Right forelimb (tissue), 1 donor: Measurements from ENCODE around the gene TNK2.
A peak's percentile ranks its signal among the peaks of the same experiment; 100 is the strongest.
"Not testable (repeated sequence)": the region's sequence is repeated elsewhere in the genome, so short reads cannot be mapped to it uniquely, and the experiment has no call there.

ENCODE experiments used
- DNase-seq: peaks from one replicate; pipeline ENCODE4 v3.0.0-alpha.2; 2018

Gene TNK2

DNA sequence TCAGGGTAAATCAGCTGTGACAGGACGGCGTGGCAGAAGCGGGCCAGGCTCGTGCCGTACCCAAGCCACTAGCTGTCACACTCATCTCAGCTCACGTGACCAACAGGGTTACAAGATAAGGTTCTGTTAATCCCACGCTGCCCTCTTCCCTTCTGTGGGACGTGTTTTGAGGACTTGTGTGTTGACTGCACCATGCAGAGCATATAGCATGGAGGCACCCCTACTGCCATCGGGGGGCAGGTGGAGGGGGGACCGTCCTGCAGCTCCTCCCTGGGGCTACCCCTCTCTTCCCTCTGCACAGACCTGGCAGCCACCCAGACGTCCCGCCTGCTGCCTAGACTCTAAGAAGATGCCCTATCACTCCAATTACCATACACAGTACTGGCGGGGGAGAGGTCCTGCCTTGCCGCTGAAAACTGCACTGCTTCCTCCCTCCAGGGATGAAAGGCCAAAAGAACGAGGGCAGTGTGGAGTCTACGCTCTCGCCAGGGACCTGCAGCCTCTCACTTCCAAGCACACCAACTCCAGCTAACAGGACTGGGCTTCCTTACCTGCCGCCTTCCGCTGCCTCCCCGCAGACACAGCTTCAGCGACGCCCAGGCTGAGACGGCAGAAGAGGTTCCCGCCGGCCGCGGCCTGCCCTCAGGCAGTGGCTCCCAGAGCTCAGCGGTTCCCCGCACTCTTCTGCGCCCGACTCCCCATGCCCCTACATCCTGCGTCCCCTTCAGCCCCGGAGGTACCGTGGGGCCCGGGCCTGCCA is at the start of gene TNK2:
Gene TNK2 (minus strand): TSS at position 618 of the 760 bp plus-strand sequence. CDS start 19,963 bp downstream, outside the sequence.
- DNase-seq: no peak

- DNase-seq: no peak
Observed at GRCh38 chr3:195956577-195956976, 48.2 kb upstream of the TNK2 start.

DNA sequence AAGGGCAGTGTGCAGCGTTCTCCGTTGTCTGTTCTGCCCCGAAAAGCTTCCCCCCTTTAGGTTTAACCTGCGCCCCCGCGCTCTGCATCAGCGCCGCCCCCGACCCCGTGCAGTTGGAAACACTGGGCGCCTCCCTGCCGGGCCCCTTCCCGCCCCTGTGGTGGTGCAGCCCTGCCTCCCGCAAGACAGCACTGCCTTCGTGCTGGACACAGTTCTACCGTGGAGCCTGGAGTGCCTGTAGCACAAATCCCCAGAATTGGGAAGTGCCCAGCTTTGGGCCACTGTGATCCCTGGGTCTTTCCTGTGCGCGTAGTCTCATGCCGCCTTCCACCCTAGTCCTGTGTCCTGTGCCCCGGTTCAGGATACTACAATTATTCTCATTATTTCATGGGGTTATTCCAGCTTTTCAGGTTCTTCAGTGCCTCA is 47.1 kb upstream of the TNK2 start:
- DNase-seq: not testable (repeated sequence)

- DNase-seq: not testable (repeated sequence)
Observed at GRCh38 chr3:195954752-195955119, 46.4 kb upstream of the TNK2 start.

- DNase-seq: peak; percentile 53
Observed at GRCh38 chr3:195954052-195954751, 45.9 kb upstream of the TNK2 start.

GRCh38 chr3:195952590-195952989 is 44.2 kb upstream of the TNK2 start:
- not testable (repeated sequence) for DNase-seq

GRCh38 chr3:195951443-195952177 is 43.3 kb upstream of the TNK2 start:
- DNase-seq: not testable (repeated sequence)

DNA sequence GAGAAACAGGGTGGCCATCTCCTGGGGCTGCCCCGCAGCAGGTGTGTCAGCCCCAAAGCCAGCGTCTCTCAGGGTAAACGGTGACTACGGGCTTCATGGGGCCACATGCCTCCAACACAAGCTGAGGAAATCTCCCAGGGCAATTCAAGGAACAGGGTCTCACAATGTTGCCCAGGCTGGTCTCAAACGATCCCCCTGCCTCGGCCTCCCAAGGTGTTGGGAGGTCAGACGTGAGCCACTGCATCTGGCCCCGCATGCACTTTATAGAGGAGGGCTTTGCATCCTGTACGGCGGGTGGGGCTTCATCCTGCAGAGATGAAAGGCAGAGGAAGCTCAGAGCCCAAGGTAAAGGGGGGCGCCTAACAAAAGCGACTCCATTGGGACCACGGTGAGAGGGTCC is 42.4 kb upstream of the TNK2 start:
- DNase-seq: not testable (repeated sequence)

GRCh38 chr3:195950164-195950563 is 41.8 kb upstream of the TNK2 start:
- not testable (repeated sequence) for DNase-seq

DNA sequence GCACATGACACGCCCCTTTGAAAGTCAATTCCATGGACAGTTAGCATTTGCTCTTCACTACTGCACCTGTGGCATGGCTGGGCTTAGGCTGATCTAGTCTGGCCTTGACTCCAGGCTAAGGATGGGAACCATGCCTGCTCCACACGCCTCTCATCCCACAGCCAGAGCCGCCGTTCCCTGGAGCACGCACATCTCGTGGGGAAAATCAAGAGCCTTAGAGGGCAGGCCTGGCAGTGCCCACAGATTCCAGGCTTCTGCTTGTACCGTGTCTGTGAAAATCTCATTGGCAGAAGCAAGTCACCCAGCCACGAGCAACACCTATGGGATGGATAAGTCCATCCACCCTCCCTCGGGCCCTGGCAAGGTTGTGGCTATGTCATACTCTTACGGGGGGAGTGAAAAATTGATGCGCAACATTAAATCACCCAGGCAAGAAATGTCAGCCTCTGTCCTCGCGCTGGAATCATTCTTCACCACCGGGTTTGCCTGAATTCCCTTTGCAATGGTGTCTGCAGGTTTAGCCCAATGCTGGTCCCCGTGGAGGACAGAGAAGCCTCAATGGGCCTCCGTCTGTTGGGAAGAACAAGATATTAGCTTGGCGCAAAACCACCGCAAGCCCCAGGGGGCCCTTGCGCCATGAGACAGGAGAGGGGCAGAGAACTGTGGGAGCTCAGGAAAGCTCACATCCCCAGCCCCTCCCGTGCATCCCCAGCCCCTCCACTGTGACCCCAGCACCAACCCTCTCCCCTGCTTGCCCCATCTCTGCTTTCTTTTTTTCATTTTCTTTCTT is 38.8 kb upstream of the TNK2 start:
- not testable (repeated sequence) for DNase-seq

GRCh38 chr3:195941265-195941815 is 33.0 kb upstream of the TNK2 start:
- not testable (repeated sequence) for DNase-seq

DNA sequence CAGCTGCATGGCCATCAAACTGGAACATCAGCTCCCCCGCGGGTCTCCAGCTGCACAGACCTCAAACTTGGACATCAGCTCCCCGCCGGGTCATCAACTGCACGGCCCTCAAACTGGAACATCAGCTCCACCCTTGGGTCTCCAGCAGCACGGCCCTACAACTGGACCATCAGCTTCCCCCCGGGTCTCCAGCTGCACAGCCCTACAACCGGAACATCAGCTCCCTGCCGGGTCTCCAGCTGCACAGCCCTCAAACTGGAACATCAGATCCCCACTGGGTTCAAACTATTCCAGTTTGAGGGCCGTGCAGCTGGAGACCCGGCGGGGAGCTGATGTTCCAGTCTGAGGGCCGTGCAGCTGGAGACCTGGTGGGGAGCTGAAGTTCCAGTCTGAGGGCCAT is 32.5 kb upstream of the TNK2 start:
- not testable (repeated sequence) for DNase-seq

DNA sequence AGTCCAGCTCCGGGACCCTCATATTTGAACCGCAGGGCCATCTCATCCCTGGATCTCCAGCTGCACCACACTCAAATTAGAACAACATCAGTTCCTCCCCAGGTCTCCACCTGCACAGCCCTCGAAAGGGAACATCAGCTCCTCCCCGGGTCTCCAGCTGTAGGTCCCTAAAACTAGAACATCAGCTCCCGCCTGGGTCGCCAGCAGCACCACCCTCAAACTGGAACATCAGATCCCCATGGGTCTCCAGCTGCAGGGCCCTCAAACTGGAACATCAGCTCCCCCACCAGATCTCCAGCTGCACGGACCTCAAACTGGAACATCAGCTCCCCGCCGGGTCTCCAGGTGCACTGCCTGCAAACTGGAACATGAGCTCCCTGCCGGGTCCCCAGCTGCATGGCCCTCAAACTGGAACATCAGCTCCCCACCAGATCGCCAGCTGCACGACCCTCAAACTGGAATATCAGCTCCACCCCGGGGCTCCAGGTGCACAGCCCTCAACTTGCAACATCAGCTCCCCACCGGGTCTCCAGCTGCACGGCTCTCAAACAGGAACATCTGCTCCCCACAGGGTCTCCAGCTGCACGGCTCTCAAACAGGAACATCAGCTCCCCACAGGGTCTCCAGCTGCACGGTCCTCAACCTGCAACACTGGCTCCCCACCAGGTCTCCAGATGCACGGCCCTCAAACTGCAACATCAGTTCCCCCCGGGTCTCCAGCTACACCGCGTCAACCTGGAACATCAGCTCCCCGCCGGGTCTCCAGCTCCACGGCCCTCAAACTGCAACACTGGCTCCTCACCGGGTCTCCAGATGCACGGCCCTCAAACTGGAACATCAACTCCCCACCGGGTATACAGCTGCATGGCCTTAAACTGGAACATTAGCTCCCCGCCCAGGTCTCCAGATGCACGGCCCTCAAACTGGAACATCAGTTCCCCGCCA is 31.4 kb upstream of the TNK2 start:
- DNase-seq: not testable (repeated sequence)

DNA sequence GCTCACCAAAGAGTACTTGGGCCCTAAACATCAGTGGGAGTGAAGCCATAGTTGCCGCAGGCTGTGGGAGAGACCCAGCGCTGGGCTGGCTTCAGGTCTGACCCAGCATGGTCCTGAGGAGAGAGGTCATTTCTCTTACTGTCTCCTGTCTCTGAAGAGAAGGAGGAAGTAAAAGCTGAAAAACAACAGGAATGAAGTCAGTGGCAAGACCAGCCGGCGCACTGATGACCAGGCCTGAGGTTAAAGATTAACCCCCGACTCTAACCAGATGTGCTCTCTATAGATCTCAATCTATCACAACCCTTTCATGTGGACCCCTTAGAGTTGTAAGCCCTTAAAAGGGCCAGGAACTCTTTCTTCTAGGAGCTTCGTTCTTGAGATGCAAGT is 24.7 kb upstream of the TNK2 start:
- not testable (repeated sequence) for DNase-seq

GRCh38 chr3:195932418-195933043 is 24.2 kb upstream of the TNK2 start:
- no peak for DNase-seq

DNA sequence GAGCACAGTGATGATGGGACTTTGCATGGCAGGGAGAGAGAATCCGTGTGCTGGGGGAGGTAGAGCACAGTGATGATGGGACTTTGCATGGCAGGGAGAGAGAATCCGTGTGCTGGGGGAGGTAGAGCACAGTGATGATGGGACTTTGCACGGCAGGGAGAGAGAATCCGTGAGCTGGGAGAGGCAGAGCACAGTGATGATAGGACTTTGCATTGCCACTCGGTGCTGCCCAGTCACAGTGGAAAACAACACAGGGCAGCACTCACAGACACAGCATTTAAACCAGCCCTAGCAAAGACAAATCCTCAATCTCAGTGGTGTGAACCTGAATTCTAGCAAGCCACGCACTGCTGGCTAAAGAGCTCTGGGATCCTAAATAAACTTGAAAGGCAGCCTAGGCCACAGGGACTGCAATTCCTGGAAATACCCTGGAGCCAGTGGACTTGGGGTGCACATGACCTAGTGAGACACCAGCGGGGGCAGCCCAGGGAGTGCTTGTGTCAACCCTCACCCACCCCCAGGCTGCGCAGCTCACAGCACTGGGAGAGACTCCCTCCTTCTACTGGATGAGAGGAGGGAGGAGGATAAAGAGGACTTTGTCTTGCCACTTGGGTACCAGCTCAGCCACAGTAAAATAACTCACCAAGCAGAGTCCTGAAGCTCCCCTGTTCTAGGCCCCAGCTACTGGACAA is 23.4 kb upstream of the TNK2 start:
- DNase-seq: no peak

DNA sequence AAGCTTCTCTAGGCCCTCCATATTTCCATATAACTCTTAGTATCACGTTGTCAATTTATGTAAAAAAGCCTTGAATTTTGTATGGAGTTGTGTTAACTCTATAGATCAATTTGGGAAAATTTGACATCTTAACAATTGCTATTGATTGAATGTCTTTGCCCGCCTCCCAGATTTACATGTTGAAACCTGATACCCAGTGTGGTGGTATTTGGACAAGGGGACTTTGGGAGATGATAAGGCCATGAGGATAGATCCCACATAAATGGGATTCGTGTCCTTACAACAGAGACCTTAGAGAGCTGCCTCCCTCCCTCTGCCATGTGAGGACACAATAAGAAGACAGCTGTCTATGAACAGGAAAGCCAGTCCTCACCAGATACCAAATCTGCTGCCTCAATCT is 21.1 kb upstream of the TNK2 start:
- DNase-seq: no peak

DNA sequence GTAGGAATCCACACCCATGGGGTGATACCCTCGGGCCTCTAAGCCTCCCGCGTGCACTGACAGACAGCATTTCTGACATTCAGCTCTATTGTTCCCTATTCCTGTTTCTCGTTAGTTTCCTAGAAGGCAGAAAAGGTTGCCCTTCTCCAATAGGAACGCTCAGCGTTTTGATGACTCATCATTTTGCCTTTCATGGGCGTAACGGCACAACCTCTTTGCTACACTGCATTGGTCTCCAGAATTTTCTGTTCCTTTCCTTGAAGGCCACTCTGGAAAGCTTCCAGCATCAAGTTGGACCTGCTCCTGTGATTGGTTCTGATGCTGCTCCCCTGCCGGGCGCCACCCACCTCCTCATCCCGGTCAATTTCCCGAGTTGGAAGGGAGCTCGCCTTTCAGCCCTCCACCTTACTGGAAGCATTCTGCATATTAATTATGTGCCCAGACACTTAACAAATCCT is 13.0 kb upstream of the TNK2 start:
- DNase-seq: no peak

- no peak for DNase-seq
Observed at GRCh38 chr3:195918176-195918575, 9.8 kb upstream of the TNK2 start.

DNA sequence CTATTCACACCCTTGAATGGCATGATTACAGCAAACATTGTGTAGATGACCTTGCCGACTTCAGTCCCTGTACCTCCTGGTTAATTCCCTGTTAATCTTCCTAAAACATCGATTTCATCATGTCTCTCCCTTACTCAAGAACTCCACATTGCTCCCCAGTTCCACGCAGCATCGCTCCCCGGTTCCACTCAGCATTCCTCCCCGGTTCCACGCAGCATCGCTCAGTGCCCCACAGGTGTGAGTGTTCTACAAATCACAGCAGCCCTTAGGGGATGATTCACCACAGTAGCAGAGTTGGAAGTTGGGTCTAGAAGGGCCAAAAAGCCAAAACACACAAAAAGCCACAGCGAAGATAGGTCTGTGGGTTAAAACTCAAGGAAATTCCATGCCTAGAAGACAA is 8.6 kb upstream of the TNK2 start:
- DNase-seq: no peak
